A673 (cell line): ENCODE data around the gene MED22.

Source experiments
- CTCF ChIP-seq: fragments of 300-800, 200-600 bp; sonication (generic); conservative IDR thresholded peaks from 2 replicates; pipeline ENCODE4 v1.5.1; 2017; ENCODE audit warnings: low read depth, mild to moderate bottlenecking, antibody characterized with exemption, low read length, moderate library complexity, mixed read lengths
- EZH2 ChIP-seq: fragments of 200-600 bp; sonication (generic); IDR thresholded peaks from 2 replicates; pipeline ENCODE4 v1.6.1; 2017; ENCODE audit warnings: borderline replicate concordance, low read depth, mild to moderate bottlenecking, mixed read lengths, antibody characterized with exemption, low read length; ENCODE audit not compliant: poor library complexity, severe bottlenecking

GRCh38 chr9:133331221-133331620 lies 16.7 kb downstream of the MED22 start:
- TF ChIP-seq CTCF (no peak), EZH2 (no peak)
